NCI-H2081 treated with DMSO at 0.1 percent for 48 hours (cell line): ENCODE results near the gene GLI2.

ENCODE experiments used
- DNase-seq: peaks from one replicate; lab custom pipeline; 2025; lab: John Stamatoyannopoulos, UW

Gene GLI2

DNA sequence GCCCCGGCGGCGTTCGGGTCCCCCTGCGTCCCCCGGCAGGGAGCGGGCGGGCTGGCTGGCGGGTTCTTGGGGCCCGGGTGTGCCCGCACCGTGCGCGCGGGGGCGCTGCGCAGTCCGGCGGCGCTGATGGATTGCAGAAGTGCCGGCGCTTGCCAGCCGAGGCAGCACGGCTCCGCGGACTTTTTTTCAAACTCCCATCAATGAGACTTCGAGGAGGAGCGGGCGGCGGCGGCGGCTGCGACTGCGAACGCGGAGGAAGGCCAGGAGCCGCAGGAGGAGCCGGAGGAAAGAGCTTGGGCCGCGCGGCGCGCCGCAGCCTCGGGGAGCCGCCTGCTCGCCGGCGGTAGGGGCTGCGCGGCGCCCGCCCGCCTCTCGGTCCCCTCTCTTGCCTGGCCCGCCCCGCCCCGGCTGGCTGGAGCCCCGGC lies at the start of gene GLI2:
Gene GLI2 (plus strand): TSS at position 123 of the 425 bp plus-strand sequence. CDS start 61,453 bp downstream, outside the sequence.
- no peak for DNase-seq

- no peak for DNase-seq
Measured at GRCh38 chr2:120685974-120686297, 49.7 kb upstream of the GLI2 start.

DNA sequence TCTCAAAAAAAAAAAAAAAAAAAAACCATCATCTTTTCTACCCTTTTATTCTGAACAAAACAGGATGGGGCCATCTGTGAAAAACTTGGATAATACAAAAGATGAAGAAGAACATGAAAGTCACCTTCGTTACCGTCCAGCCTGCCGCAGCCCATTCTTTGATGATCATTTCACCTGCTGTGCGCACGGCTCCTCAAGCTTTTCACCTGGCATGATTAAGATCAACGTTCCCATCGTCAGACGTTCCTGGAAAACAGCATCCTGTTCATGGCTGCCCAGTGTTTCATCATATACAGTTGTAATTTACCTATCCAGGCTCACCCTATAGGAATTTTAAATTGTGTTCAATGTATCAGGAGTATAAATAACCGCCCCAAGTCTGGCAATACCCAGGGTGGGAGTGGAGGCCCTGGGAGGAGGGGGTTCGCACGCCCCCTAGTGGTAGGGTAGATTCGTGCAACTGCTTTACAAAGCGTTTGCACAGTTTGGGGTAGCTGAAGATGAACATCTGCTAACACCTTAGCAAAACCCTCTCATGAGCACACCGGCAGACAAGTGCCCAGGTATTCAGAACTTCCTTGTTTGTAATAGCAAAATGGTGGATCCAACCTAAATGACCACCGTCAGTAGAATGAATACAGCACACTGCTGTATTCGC lies 49.0 kb upstream of the GLI2 start:
- DNase-seq, result no peak

DNA sequence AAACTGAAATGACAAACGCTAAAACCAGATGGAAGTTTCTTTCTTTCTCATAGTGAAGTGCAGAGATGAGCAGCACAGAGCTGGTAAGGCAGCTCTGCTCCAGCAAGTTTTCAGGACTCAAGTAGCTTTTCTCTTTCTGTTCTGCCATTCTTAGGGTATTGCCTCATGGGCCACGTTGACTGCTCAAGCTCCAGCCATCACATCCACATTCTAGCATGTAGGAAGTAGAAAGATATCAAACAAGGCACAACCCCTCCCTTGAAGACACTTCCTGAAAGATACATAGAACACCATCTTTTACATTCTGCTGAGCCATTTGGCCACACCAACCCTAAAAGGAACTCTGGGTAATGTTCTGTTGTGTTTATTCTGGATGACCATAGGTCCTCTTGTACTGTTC lies 48.5 kb upstream of the GLI2 start:
- DNase-seq, result no peak

- no peak for DNase-seq
Measured at GRCh38 chr2:120690521-120690920, 45.1 kb upstream of the GLI2 start.

DNA sequence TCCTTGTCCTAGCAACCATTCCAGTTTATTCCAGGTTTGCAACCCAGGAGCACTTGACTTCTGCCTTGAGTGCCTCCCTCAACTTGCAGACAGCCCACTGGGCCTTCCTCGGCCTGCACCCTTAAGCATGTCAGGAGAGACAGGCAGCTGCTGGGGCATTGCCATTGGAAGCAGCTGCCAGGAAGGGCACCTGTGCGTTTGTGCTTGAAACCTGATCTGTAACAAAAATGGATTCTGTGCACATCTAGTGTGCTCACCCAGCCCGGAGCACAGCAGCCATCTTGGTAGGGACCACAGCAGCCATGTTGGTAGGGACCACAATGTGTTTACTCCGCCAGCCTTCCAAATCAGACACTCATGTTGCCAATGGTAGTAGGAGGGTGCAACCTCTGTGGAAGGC lies 44.3 kb upstream of the GLI2 start:
- DNase-seq, result no peak

DNA sequence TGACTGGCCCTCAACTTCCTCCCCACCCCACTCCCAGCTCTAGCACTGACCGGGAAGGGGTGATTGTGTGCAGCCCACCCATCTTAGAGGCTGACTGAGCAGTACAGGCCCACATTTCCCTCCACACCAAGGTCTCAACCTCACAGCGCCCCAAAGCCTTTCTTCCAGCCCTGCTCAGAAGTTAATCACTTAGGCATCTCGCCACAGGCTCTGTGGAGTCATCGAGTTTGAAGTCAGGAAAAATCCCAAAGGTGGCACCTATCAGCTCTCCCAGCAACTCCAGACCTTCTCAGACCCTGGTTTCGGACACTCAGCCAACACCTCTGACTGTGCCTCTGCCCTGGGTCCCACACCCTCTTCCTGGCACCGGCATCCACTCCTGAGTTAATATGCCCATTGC lies 43.0 kb upstream of the GLI2 start:
- DNase-seq, result no peak

DNA sequence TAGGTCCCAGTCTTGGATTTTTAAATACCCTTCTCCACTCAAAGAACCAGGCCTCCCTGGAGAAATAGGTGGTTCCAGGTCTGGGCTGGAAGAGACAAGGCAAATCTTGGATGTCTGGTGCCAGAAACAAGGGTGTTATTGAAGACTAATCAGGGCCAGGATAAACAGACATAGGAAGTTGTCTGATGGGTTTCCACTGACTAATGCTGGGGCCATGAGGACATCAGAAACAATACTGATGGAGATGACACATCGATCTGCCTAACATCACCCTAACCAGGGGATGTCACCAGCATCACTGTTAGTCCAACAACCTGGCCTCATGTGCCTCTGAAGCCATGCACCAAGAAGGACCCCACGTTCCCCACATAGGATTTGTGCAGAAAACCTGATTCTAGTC lies 42.5 kb upstream of the GLI2 start:
- DNase-seq, result no peak

- DNase-seq, result no peak
Measured at GRCh38 chr2:120694034-120694433, 41.6 kb upstream of the GLI2 start.

DNA sequence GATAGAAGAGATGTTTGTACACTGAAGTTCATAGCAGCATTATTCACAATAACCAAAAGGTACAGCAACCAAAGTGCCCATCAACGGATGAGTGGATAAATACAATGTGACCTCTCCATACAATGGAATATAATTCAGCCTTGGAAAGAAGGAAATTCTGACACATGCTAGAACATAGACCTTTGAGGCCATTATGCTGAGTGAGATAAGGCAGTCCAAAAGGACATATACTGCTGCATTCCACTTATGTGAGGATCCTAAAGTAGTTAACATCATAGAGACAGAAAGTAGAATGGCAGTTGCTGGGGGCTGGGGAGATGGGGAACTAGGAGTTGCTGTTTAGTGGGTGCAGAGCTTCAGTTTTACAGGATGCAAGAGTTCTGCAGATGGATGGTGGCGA lies 38.2 kb upstream of the GLI2 start:
- DNase-seq, result no peak

DNA sequence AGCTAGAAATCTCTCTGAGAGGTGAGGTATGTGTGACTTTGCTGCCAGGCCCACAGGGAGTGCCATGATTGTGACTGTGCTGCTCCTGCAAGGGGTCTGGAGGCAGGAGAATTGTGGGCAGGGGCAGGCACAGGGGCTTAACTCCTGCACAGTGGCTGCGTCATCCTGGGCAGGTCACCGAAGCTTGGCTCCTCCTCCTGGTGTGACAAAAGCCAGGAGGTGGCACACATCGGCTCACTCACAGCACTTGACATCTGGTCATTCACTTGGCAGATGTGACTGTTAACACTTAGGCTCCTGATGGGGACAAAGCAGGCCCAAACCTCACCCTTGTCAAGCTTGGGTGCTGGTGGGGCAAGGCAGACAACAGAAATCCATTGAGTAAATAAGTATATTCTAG lies 36.4 kb upstream of the GLI2 start:
- DNase-seq, result no peak

GRCh38 chr2:120700659-120701058 lies 35.0 kb upstream of the GLI2 start:
- no peak for DNase-seq

DNA sequence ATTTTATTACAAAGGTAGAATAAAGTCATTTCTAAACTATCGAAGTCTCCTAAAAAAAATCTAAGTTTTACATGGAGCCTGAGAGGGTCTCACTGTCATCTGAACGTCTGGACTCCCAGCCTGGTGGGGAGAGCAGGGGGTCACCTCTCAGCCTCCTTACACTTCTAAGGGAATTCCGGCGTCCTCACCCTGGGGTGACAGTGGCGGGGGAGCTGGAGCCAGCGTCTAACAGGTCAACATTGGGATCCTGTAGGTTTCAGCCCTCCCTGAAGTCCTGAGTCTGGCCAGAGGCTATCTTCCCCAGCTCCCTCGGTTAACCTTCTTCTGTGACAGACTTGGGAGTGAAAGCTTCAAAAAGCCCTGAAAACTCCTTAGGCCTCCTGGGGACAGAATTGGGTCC lies 34.6 kb upstream of the GLI2 start:
- DNase-seq, result no peak

GRCh38 chr2:120701499-120701898 lies 34.2 kb upstream of the GLI2 start:
- no peak for DNase-seq

- DNase-seq, result no peak
Measured at GRCh38 chr2:120702061-120702460, 33.6 kb upstream of the GLI2 start.

GRCh38 chr2:120702801-120703200 lies 32.9 kb upstream of the GLI2 start:
- DNase-seq, result no peak

DNA sequence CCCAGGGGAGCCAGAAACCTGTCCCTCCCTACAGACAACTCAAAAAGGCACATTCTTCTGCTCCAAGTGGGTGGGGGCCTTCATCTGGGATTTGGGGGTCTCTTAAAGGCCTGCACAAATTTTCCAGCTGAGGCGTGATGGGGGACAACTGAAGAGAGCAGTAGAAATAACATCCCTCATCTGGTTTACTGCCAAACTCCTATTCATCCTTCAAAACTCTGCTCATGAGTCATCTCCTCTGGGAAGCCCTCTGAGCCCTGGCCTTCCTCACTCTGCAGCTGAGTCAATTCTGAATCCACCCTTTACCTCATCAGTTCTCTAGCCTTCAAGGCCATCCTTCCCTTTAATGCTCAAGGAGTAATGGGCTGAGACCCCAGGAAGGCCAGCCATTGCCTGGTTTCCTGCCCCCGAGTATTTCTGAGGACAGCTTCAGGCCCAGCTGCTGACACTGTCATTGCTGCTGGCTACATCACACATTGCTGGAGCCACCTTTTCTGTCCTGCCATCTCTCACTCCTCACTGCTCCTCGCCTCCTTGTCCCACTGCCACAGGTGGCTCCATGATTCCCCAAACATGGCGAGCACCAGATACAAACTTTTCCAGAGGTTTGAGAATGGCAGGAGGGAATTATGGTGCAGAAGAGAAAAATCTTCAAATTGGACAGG lies 32.2 kb upstream of the GLI2 start:
- DNase-seq, result no peak

DNA sequence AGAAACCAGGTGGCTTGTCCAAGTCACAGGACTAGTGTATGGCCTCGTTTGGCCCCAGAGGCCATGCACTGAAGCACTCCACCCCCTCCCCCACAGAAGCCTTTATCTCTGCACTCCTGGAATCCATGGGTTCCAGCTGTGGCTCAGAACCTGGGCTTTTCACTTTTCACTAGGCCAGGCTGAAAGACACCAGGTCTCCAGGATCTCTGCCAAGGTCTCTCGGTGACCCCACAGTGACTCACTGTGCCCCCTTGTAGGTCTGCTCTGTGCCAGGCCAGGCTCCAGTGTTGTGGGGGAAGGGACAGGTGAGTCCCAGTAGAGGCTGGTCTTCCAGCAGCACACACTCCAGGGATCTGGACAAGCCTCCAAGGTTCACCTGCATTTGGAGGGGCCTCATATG lies 31.0 kb upstream of the GLI2 start:
- no peak for DNase-seq

- no peak for DNase-seq
Measured at GRCh38 chr2:120707816-120708215, 27.9 kb upstream of the GLI2 start.

GRCh38 chr2:120708944-120709607 lies 26.6 kb upstream of the GLI2 start:
- DNase-seq, result no peak

GRCh38 chr2:120709608-120710041 lies 26.0 kb upstream of the GLI2 start:
- DNase-seq, result no peak

DNA sequence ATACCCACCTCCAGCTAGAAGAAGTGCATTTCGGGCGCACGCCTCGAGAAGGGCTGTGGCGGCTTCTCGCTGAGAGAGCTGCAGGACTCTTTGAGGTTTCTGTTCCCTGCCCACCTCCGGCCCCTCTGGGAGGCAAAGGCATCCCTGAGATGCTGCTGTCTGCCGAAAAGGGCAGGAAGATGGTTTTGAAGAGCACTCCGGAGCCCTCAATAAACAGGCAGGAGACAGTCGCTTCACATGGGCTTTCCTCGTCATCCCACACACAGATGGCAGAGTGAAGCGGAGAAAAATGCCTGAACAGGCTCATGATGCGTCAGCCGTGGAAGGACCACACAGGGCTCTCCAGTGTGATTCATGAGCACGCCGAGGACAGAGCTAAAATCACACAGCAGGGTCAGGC lies 25.4 kb upstream of the GLI2 start:
- no peak for DNase-seq

DNA sequence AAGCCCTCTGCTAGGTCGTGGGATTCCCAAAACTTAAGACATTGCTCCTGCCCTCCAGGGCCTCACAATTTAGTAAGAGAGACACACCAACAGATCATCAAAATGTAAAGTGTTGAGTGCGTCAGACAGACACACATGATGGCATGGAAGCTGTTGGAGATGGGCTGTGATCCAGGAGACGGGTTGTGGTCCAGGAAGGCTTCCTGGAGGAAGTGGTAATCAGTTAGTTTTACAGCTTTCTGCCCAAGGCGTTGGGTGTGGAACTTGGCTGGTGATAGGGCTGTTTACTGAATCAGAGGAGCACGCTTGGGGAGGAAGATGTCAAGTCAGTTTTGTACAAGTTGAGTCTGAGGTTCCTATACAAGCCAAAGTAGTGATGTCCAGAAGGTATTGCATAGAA lies 24.0 kb upstream of the GLI2 start:
- DNase-seq, result no peak
